ENCODE results near the gene COIL.

DNA sequence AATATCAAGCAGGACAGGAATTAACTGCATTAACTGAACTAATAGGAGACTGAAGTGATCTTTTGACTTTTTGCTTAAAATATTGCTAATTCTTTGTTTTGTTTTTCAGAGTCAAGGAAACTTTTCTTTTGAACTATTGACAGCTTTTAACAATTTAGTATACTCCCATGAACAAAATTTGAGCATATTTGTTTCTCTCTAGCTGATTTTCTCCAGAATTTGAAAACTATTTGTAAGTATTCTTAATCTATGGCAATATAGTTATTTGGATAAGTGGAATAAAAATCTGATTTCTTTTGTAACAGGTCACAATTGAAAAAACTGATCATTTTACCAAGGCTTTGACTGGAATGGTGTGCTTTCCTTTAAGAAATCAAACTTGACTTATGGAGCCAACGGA, 10.1 kb upstream of the COIL start:
- TF ChIP-seq JUN (CRISPR knock-in tag; IDR thresholded peaks at IDR 0.05) (no peak), REPIN1 (CRISPR knock-in tag; IDR thresholded peaks at IDR 0.05; ENCODE audit: borderline replicate concordance, low read depth) (no peak), RAD21 (CRISPR knock-in tag; IDR thresholded peaks at IDR 0.05) (no peak), FOXK1 (CRISPR knock-in tag; IDR thresholded peaks at IDR 0.05; ENCODE audit: borderline replicate concordance, low read depth) (no peak), ZNF354B (CRISPR knock-in tag; IDR thresholded peaks at IDR 0.05) (no peak), ATM (IDR thresholded peaks at IDR 0.05; ENCODE audit: borderline replicate concordance) (no peak)
- TF ChIP-seq, protein P1, sequence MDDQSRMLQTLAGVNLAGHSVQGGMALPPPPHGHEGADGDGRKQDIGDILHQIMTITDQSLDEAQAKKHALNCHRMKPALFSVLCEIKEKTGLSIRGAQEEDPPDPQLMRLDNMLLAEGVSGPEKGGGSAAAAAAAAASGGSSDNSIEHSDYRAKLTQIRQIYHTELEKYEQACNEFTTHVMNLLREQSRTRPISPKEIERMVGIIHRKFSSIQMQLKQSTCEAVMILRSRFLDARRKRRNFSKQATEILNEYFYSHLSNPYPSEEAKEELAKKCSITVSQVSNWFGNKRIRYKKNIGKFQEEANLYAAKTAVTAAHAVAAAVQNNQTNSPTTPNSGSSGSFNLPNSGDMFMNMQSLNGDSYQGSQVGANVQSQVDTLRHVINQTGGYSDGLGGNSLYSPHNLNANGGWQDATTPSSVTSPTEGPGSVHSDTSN (CRISPR knock-in tag; IDR thresholded peaks at IDR 0.05; ENCODE audit: borderline replicate concordance), result no peak
- TF ChIP-seq, protein P2, sequence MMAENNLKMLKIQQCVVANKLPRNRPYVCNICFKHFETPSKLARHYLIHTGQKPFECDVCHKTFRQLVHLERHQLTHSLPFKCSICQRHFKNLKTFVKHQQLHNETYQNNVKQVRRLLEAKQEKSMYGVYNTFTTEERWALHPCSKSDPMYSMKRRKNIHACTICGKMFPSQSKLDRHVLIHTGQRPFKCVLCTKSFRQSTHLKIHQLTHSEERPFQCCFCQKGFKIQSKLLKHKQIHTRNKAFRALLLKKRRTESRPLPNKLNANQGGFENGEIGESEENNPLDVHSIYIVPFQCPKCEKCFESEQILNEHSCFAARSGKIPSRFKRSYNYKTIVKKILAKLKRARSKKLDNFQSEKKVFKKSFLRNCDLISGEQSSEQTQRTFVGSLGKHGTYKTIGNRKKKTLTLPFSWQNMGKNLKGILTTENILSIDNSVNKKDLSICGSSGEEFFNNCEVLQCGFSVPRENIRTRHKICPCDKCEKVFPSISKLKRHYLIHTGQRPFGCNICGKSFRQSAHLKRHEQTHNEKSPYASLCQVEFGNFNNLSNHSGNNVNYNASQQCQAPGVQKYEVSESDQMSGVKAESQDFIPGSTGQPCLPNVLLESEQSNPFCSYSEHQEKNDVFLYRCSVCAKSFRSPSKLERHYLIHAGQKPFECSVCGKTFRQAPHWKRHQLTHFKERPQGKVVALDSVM (CRISPR knock-in tag; IDR thresholded peaks at IDR 0.05), result no peak
